ENCODE data around the gene MAP3K15. TPM values are rescaled to one million over a fixed set of nuclear protein-coding genes. Genes with fewer than 3 reads are reported as not detected.

The MAP3K15 gene
- total and polyA plus RNA-seq, 10 of the 15 experiments (the other 5 are each of a cell fraction or from before 2014, with no cell fraction given), result 0.03 to 0.16 TPM; not detected in 8

GRCh38 chrX:19354625-19355024 lies 160.7 kb downstream of the MAP3K15 start:
- no peaks in the 10 kb centered on the region for H3K27me3 ChIP-seq (replicated peaks in 1 of 2; ENCODE audit: control insufficient read depth in 2 of 2, insufficient read depth in 2 of 2, low read length in 1 of 2)
- RAD21 ChIA-PET (ENCODE audit: unreplicated experiment), result no interaction called here
- no peaks in the 10 kb centered on the region for H3K79me2 ChIP-seq (ENCODE audit: control insufficient read depth, insufficient read depth, low read length)
- no peak for DNase-seq (ENCODE audit: low read depth, low spot score)
- H3K27ac ChIP-seq (ENCODE audit: control insufficient read depth, insufficient read depth), result no peak overlapping the region
- H3K9ac ChIP-seq (ENCODE audit: control insufficient read depth, insufficient read depth, low read length), result no peak overlapping the region
- intact Hi-C loops (cut with micrococcal nuclease; ENCODE audit: unreplicated experiment) (no loop called here), in situ Hi-C loops (cut with MboI) (loop anchor here (25.0 kb wide), 1 partner anchor 533 kb away; the partner anchor contains the start of gene SH3KBP1)
- no peak for ATAC-seq
- H2AFZ ChIP-seq (ENCODE audit: control insufficient read depth, low read depth, low read length), result no peak overlapping the region
- CTCF ChIA-PET, result no interaction called here
- no peaks in the 10 kb centered on the region for H4K20me1 ChIP-seq (ENCODE audit: control insufficient read depth, insufficient read depth)
- no peak overlapping the region for H3K4me3 ChIP-seq
- FAIRE-seq, result no peak
- peaks cover 1 to 10% of the 10 kb centered on the region in 2 experiments; a peak in 3 of 4 replicates for H3K36me3 ChIP-seq (ENCODE audit: control insufficient read depth in 2 of 2, insufficient read depth in 2 of 2, low read length in 1 of 2)
- 90% methylated on average over 6 of the region's 6 CpGs for WGBS (ENCODE audit: insufficient coverage, insufficient replicate concordance, low lambda C conversion rate, missing lambda C conversion rate)
- no peak overlapping the region for H3K4me2 ChIP-seq (ENCODE audit: control insufficient read depth, insufficient read depth)
- H3K9me3 ChIP-seq (replicated peaks; ENCODE audit: control insufficient read depth, insufficient read depth, low read length), result no peaks in the 10 kb centered on the region
- TF ChIP-seq ZBED1 (IDR thresholded peaks at IDR 0.05; ENCODE audit: borderline replicate concordance), result no peak
- TF ChIP-seq PKNOX1 (IDR thresholded peaks at IDR 0.05), result no peak
- POLR2A ChIA-PET, result no interaction called here
- SMC1A ChIA-PET (ENCODE audit: uncharacterized antibody, unreplicated experiment), result no interaction called here
- BruUV-seq (replicated peaks), result no TSS peak
- H3K4me1 ChIP-seq (ENCODE audit: control insufficient read depth, insufficient read depth, low read length), result peaks cover 10% of the 10 kb centered on the region

GRCh38 chrX:19350941-19351384 lies 164.3 kb downstream of the MAP3K15 start:
- Histone ChIP-seq H3K9me3 (replicated peaks; ENCODE audit: control insufficient read depth, insufficient read depth, low read length) (no peaks in the 10 kb centered on the region), H3K27ac (ENCODE audit: control insufficient read depth, insufficient read depth) (peak overlapping the region; percentile 43; the same call in 1 of the 2 replicates), H3K4me3 (no peak overlapping the region), H3K79me2 (ENCODE audit: control insufficient read depth, insufficient read depth, low read length) (peaks cover 7% of the 10 kb centered on the region), H3K4me2 (ENCODE audit: control insufficient read depth, insufficient read depth) (no peak overlapping the region; the same call in 1 of the 2 replicates), H3K27me3 (replicated peaks in 1 of 2; ENCODE audit: control insufficient read depth in 2 of 2, insufficient read depth in 2 of 2, low read length in 1 of 2) (no peaks in the 10 kb centered on the region), H2AFZ (ENCODE audit: control insufficient read depth, low read depth, low read length) (no peak overlapping the region), H3K9ac (ENCODE audit: control insufficient read depth, insufficient read depth, low read length) (no peak overlapping the region), H4K20me1 (ENCODE audit: control insufficient read depth, insufficient read depth) (no peaks in the 10 kb centered on the region), H3K36me3 (ENCODE audit: control insufficient read depth in 2 of 2, insufficient read depth in 2 of 2, low read length in 1 of 2) (peaks cover 0 to 1% of the 10 kb centered on the region in 2 experiments; a peak in 3 of 4 replicates), H3K4me1 (ENCODE audit: control insufficient read depth, insufficient read depth, low read length) (peaks cover 10% of the 10 kb centered on the region)
- no TSS peak for BruUV-seq (replicated peaks)
- intact Hi-C loops (cut with micrococcal nuclease; ENCODE audit: unreplicated experiment) (no loop called here), in situ Hi-C loops (cut with MboI) (loop anchor here (25.0 kb wide), 1 partner anchor 536 kb away; the partner anchor contains the start of gene SH3KBP1)
- 55% methylated on average over 8 of the region's 8 CpGs for WGBS (ENCODE audit: insufficient coverage, insufficient replicate concordance, low lambda C conversion rate, missing lambda C conversion rate)
- POLR2A ChIA-PET, result no interaction called here
- RAD21 ChIA-PET (ENCODE audit: unreplicated experiment), result interaction anchor here (1.2 kb wide), 1 partner anchor 21 kb away, joined by 5 read pairs; no protein-coding TSS in a partner anchor
- FAIRE-seq (peak; percentile 38), ATAC-seq (peak; percentile 94), DNase-seq (ENCODE audit: low read depth, low spot score) (no peak)
- SMC1A ChIA-PET (ENCODE audit: uncharacterized antibody, unreplicated experiment), result no interaction called here
- CTCF ChIA-PET, result interaction anchor here (1.5 kb wide), 1 partner anchor 311 kb away, joined by 4 read pairs; no protein-coding TSS in a partner anchor
- TF ChIP-seq SP1 (IDR thresholded peaks at IDR 0.05; ENCODE audit: low read depth, low read length), result no peak
- TF ChIP-seq ETV6 (conservative IDR thresholded peaks at IDR 0.05 in 1 of 2, IDR thresholded peaks at IDR 0.05 in 1 of 2; ENCODE audit: borderline replicate concordance in 1 of 2, low read depth in 1 of 2), result peak in 1 of 2 experiments; percentile 92; a peak in 2 of 4 replicates
- TF ChIP-seq ZSCAN29 (IDR thresholded peaks at IDR 0.05), result no peak
- TF ChIP-seq DPF2 (IDR thresholded peaks at IDR 0.05), result no peak
- no peak for TF ChIP-seq FOS (IDR thresholded peaks at IDR 0.05; ENCODE audit: borderline replicate concordance, extremely low read depth, insufficient read length)
- peak; percentile 85 for TF ChIP-seq RUNX3 (IDR thresholded peaks at IDR 0.05; ENCODE audit: low read length)
- TF ChIP-seq LARP7 (IDR thresholded peaks at IDR 0.05), result no peak
- no peak; the same call in 1 of the 2 replicates for TF ChIP-seq CBX5 (IDR thresholded peaks at IDR 0.05; ENCODE audit: low read depth)
- no peak for TF ChIP-seq KAT2A (conservative IDR thresholded peaks at IDR 0.05; ENCODE audit: control insufficient read depth, low read depth, low read length)
- TF ChIP-seq ZNF274 (IDR thresholded peaks at IDR 0.05; ENCODE audit: insufficient read depth, insufficient read length), result no peak
- TF ChIP-seq EGR1 (IDR thresholded peaks at IDR 0.05; ENCODE audit: borderline replicate concordance in 1 of 2, low read depth in 2 of 2, low read length in 2 of 2), result 0 out of 3 replicates have a peak, but pooled peaks of 1 of the 2 experiments have one; percentile 10
- no peak for TF ChIP-seq IRF4 (IDR thresholded peaks at IDR 0.05; ENCODE audit: low read depth, low read length)
- peak; percentile 61; the same call in 1 of the 2 replicates for TF ChIP-seq MEF2A (IDR thresholded peaks at IDR 0.05; ENCODE audit: insufficient read depth, low read depth, low read length)
- no peak for TF ChIP-seq TCF12 (IDR thresholded peaks at IDR 0.05; ENCODE audit: low read depth, low read length)
- TF ChIP-seq CHD1 (IDR thresholded peaks at IDR 0.05; ENCODE audit: low read depth, low read length), result no peak
- TF ChIP-seq SUPT20H (IDR thresholded peaks at IDR 0.05; ENCODE audit: borderline replicate concordance, control insufficient read depth, low read depth, low read length), result no peak
- TF ChIP-seq NR2C2 (IDR thresholded peaks at IDR 0.05; ENCODE audit: borderline replicate concordance, control insufficient read depth, insufficient read length, low read depth), result no peak
